SH-SY5Y (cell line): ENCODE data around the gene NSMCE1.

ENCODE experiments used
- GATA2 ChIP-seq: IDR thresholded peaks from 2 replicates; pipeline ENCODE4 v1.6.1; 2011; ENCODE audit warnings: mild to moderate bottlenecking, low read depth, low read length
- GATA3 ChIP-seq: IDR thresholded peaks from 2 replicates; pipeline ENCODE4 v1.6.1; 2011; ENCODE audit warnings: low read depth, mild to moderate bottlenecking, low read length, moderate library complexity

- TF ChIP-seq GATA2 = peak; percentile 78
- TF ChIP-seq GATA3 = 0 out of 2 replicates have a peak, but pooled peaks have one; percentile 26
Measured at GRCh38 chr16:27195076-27195741, 73.4 kb downstream of the NSMCE1 start.
